ENCODE results near the gene FAM131B. TPM values are rescaled to one million over a fixed set of nuclear protein-coding genes. Genes with fewer than 3 reads are reported as not detected.
"Not testable (repeated sequence)": the region's sequence is repeated elsewhere in the genome, so short reads cannot be mapped to it uniquely, and the experiment has no call there.

Gene FAM131B
- total RNA-seq, 2 donors from 2014 or later = 2.9 TPM

DNA sequence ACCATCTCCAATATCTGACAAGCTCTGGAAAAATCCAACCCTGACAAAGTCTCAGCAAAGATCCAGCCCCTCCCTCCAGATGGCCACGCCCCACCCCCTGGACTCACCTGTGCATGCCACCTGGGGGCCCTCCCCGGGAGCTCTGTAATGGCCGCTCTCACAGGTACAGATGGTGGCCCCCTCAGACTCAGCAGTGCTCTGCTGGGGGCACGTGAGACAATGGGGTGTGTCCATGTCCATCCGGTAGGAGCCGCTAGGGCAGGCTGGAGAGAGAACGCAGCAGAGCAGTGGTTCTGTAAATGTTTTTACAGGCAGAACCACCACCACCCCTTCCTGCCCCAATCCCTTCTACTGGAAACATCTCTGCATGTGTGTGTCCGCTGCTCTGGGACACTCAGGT is 36.6 kb upstream of the FAM131B start:
- Mint-ChIP-seq H3K9me3 (no peaks in the 10 kb centered on the region), H3K4me3 (no peak overlapping the region), H3K27ac (no peak overlapping the region), H3K4me1 (ENCODE audit: low read depth in 2 of 2) (peaks cover 8 to 12% of the 10 kb centered on the region in 2 donors), H3K27me3 (no peaks in the 10 kb centered on the region), H3K36me3 (no peaks in the 10 kb centered on the region)
- ATAC-seq (no peak), DNase-seq (ENCODE audit: low spot score) (no peak)

DNA sequence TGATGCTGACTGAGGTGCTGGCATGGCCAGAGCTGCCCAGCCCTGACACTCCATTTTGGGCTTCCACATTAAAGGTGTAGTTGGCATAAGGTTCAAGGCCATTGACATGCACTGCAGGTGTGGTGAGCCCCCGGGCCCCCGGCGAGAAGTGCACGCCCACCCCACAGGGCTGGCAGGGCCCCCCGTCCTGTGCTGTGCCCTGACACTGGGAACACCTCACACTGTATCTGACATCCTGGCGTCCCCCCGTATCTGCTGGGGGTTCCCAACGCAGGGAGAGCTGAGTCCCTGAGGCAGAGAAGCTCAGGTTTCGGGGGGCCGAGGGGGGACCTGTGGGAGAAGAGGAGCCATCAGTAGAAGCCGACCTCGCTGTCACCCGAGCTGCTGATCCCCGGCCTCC is 36.1 kb upstream of the FAM131B start:
- DNase-seq (ENCODE audit: low spot score) (no peak), ATAC-seq (no peak)
- Mint-ChIP-seq H3K9me3 (no peaks in the 10 kb centered on the region), H3K27me3 (no peaks in the 10 kb centered on the region), H3K4me1 (ENCODE audit: low read depth in 2 of 2) (peaks cover 8 to 17% of the 10 kb centered on the region in 2 donors), H3K4me3 (no peak overlapping the region), H3K36me3 (no peaks in the 10 kb centered on the region), H3K27ac (no peak overlapping the region)

DNA sequence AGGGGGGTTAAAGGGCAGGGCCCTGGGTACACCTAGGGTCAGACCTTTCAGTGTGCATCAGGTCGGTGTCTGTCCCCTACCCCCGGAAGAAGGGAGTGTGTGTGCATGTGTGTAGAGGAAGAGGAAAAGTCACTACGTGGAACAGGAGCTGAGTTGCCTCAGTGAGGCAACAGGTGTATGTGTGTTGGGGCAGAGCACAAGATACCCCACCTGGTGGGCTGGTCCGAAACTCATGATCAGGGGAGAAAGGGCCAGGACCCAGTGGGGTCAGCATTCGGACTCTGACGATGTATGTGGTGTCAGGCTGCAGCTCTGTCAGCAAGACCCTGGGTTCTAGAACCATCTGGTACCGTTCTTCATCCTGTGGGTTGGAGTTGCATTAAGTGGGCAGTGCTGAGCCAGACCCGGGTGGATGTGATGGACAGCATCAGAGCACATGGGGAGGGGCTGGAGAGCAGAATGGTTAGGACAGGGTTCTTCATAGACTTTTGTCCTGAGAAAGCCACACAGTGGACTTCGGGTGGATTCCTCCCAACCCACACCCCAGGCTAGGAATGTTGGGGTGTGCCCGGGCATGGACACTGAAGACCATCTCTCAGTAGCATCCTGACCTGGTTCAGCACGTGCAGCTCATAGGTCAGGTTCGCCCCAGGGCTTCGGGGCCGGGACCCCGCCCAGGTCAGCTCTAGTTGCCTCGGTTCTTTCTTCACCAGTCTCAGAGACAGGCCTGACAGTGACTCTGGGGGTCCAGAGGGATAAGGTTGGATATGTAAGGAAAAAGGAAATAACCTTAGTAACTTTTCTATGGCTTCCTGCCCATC is 35.4 kb upstream of the FAM131B start:
- no peak overlapping the region for H3K4me3 Mint-ChIP-seq
- DNase-seq (ENCODE audit: low spot score) = no peak

DNA sequence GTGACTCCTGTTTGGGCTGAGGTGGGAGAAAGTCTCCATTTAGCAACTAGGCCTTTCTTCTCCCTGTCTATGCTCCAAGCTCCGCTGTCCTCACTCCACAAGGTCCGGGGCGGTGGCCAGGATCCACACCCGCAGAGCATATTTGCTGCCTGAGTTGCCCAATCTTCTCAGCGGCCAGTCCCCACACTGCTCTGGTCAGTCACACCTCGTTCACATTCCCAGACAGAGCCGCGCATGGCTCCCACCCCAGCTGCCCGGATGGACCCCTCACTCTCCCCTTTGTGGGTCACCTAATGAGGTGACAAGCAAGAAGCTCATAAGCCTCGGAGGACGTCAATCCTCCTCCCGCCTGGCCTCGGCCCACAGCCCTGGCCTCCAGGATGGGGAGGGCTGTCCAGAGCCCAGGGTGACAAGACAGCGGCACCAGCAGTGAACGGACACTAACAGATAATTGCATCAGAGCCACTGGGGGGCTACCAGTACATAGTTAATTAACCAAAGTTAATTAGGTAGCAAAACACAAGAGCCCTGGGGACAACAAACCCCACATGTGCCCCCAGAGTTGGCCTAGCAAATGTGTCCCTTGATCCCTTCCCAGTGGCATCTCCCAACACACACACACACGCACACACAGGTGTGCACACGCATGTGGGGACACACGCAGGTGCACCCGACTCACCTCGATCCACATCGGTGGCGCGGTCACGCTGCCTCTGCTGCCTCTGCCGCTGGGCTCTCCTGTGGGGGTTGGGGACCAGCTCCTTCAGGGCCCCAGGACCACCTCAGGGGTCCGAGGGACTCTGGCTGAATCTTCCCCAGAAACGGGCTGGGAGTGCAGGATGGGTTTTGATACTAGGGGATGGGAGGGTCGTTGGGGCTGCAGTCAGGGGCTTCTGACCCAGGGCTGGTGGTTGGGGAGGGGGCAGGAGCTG is 34.4 kb upstream of the FAM131B start:
- Mint-ChIP-seq H3K4me1 (ENCODE audit: low read depth in 2 of 2) (peaks cover 8 to 18% of the 10 kb centered on the region in 2 donors), H3K4me3 (no peak overlapping the region), H3K9me3 (no peaks in the 10 kb centered on the region), H3K27me3 (no peaks in the 10 kb centered on the region), H3K27ac (no peak overlapping the region), H3K36me3 (no peaks in the 10 kb centered on the region)
- DNase-seq (ENCODE audit: low spot score) = no peak
- no peak for ATAC-seq

More for the DNA sequence above, 35.4 kb upstream of the FAM131B start:
- H3K9me3 Mint-ChIP-seq = no peaks in the 10 kb centered on the region
- no peak for ATAC-seq
- peaks cover 8 to 18% of the 10 kb centered on the region in 2 donors for H3K4me1 Mint-ChIP-seq (ENCODE audit: low read depth in 2 of 2)
- H3K27ac Mint-ChIP-seq = no peak overlapping the region
- no peaks in the 10 kb centered on the region for H3K36me3 Mint-ChIP-seq
- H3K27me3 Mint-ChIP-seq = no peaks in the 10 kb centered on the region

DNA sequence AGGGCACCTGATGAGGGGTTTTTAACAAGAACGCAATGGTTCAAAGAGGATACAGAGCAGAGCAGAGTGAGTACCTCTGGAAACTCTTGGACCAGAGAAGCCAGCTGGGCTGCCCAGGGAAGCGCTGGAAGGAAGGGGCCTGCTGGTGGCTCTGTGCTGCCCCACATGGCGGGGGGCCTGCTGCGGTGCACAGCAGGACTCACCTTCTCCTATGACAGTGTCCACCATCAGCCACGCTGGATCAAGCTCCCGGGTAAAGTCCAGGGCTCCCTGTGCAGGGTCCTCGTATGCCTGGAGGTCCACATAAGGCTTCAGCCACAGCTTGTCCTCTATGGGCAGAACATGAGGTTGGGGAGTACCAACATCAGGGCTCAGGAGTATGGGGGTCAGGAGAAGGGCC is 33.7 kb upstream of the FAM131B start:
- Mint-ChIP-seq H3K4me1 (ENCODE audit: low read depth in 2 of 2) (peaks cover 8 to 18% of the 10 kb centered on the region in 2 donors), H3K36me3 (no peaks in the 10 kb centered on the region), H3K27me3 (no peaks in the 10 kb centered on the region), H3K27ac (no peak overlapping the region), H3K4me3 (no peak overlapping the region), H3K9me3 (no peaks in the 10 kb centered on the region)
- DNase-seq (ENCODE audit: low spot score) (no peak), ATAC-seq (no peak)

DNA sequence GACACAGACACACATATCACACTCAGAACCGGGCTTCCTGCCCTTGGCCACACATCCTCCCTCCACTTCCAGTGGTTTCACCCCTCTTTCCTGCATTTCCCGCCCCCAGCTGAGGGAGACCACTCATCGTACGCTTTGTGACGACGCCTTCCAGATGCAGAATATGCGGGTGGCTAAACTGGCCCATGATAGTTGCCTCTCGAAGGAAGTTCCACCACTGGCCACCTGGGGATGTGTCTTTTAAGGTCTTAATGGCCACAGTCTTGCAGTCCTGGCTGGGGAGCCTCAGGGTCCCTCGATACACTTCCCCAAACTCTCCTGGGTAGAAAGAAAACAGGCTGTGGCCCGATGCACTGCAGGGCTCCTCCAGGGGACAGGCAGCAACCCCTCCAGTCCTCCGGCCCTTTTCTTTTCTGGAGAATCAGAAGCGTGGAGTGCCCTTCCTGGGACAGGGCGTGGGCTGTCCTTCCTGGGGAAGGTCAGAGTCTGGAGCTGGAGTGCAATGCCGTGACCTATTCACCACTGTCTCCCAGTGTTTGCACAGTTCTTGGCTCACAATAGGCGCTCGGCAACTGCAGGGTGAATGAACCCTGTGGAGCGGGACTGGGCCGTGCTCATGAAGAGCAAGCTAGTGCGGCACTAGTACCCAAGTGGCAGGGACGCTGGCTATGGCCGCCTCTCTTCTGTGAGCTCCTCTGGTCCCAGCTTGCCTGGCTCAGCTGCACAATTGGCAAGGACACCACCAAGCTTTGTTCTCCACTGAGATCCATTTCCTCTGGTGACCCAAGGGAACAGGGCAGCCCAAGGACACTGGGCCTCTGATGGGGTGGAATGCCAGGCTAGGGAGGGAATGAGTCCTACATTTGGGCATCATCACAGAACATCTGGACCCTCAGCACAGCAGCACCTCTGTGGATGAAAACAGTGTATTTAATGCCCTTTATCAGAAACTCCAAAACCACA is 33.0 kb upstream of the FAM131B start:
- peaks cover 8 to 18% of the 10 kb centered on the region in 2 donors for H3K4me1 Mint-ChIP-seq (ENCODE audit: low read depth in 2 of 2)
- peak; percentile 13 for DNase-seq (ENCODE audit: low spot score)
- H3K4me3 Mint-ChIP-seq = no peak overlapping the region
- no peaks in the 10 kb centered on the region for H3K36me3 Mint-ChIP-seq
- H3K27me3 Mint-ChIP-seq = no peaks in the 10 kb centered on the region
- H3K27ac Mint-ChIP-seq = peak overlapping the region in 1 of 2 donors; percentile 18
- H3K9me3 Mint-ChIP-seq = no peaks in the 10 kb centered on the region
- ATAC-seq = no peak

DNA sequence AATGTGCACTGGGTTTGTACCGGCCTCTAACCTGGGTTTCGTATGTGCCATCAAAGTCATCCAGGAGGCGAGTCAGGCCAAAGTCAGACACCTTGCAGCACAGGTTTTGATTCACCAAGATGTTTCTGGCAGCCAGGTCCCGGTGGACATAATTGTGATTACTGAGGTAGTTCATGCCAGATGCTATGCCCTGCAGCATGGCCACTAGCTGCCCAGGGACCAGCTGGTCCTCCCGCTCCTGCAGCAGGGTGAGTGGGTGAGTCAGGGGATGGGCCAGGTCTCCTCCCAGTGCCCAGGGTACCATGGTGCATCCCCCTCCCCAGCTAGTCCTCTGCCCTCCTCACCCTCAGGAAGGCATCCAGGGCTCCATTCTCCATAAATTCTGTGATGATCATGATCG is 32.3 kb upstream of the FAM131B start:
- H3K9me3 Mint-ChIP-seq = no peaks in the 10 kb centered on the region
- no peak overlapping the region for H3K4me3 Mint-ChIP-seq
- no peak for DNase-seq (ENCODE audit: low spot score)
- no peaks in the 10 kb centered on the region for H3K36me3 Mint-ChIP-seq
- peak overlapping the region in 1 of 2 donors; percentile 18 for H3K27ac Mint-ChIP-seq
- no peak for ATAC-seq
- H3K4me1 Mint-ChIP-seq (ENCODE audit: low read depth in 2 of 2) = peaks cover 14 to 22% of the 10 kb centered on the region in 2 donors
- no peaks in the 10 kb centered on the region for H3K27me3 Mint-ChIP-seq

DNA sequence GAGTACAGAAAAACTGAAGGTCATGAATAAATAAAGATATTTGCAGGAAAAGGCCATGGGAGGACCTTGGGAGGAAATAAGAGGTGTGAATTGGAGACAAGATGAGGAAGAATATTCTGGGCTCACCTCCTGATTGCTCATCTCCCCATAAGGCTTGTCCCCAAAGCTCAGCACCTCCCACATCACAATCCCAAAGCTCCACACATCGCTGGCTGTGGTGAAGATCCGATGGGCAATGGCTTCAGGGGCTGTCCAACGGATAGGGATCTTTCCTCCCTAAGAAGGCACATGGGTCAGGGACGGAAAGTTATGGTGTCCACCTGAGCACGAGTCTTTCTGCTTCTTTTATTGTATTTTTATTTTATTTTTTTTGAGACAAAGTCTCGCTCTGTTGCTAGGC is 31.6 kb upstream of the FAM131B start:
- no peak overlapping the region for H3K27ac Mint-ChIP-seq
- H3K4me1 Mint-ChIP-seq (ENCODE audit: low read depth in 2 of 2) = peaks cover 14 to 27% of the 10 kb centered on the region in 2 donors
- no peak for ATAC-seq
- no peaks in the 10 kb centered on the region for H3K9me3 Mint-ChIP-seq
- no peak for DNase-seq (ENCODE audit: low spot score)
- no peak overlapping the region for H3K4me3 Mint-ChIP-seq
- no peaks in the 10 kb centered on the region for H3K27me3 Mint-ChIP-seq
- H3K36me3 Mint-ChIP-seq = no peaks in the 10 kb centered on the region

DNA sequence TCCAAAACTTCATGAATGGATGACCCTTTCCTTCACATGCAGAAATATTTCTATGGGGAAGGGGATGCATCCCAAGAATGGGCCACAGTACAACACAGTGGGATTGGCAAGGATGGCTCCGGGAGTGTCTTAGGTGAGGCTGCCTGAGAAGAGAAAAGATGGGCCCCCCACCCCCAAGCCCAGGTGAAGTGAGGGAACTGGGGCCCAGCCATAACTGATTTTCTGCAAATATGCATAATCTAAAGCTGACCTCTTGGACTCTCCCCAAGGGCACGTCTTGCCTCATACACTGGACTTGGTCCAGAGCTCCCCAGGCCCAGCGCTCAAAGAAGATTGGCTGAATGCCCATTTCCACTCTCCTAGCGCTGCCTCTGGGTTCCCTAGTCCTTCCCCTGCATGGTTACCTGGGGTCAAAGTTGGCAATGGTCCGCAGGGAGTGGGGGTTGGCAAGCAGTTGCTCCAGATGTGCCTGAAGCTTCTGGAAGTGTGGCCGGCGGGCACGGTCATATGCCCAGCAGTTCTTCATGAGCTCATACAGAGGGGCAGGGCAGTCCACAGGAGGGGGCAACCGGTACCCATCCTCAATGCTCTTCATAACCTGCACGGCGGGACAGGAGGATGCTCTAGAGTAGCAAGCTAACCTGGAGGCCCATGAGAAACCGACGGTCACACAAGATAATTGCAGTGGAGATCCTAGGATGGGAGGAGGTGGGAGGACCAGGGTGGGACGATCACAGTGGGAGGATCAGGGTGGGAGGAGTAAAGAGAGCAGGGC is 30.9 kb upstream of the FAM131B start:
- Mint-ChIP-seq H3K36me3 (no peaks in the 10 kb centered on the region), H3K27ac (no peak overlapping the region), H3K9me3 (no peaks in the 10 kb centered on the region), H3K4me3 (no peak overlapping the region), H3K27me3 (no peaks in the 10 kb centered on the region), H3K4me1 (ENCODE audit: low read depth in 2 of 2) (peaks cover 14 to 27% of the 10 kb centered on the region in 2 donors)
- no peak for DNase-seq (ENCODE audit: low spot score)
- ATAC-seq = no peak

DNA sequence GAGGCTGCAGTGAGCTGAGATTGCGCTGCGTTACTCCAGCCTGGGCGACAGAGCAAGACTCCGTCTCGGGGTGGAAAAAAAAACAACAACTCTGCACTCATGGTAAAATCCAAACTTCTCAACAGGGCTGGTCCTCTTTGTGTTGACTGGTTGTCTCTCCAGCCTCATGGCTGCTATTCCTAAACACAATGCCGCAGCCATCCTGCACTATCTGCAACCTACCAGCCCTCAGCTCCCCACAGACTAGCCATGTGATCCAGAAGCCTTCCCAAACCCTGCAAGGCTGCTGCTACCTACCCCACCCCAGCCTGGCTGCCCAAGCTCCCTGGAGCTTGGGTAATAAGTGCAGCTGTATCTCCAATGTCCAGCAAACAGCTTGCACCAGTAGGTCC is 30.4 kb upstream of the FAM131B start:
- H3K4me3 Mint-ChIP-seq = no peak overlapping the region
- no peak for DNase-seq (ENCODE audit: low spot score)
- no peaks in the 10 kb centered on the region for H3K9me3 Mint-ChIP-seq
- no peak for ATAC-seq
- H3K27me3 Mint-ChIP-seq = no peaks in the 10 kb centered on the region
- peaks cover 14 to 27% of the 10 kb centered on the region in 2 donors for H3K4me1 Mint-ChIP-seq (ENCODE audit: low read depth in 2 of 2)
- H3K27ac Mint-ChIP-seq = no peak overlapping the region
- no peaks in the 10 kb centered on the region for H3K36me3 Mint-ChIP-seq

DNA sequence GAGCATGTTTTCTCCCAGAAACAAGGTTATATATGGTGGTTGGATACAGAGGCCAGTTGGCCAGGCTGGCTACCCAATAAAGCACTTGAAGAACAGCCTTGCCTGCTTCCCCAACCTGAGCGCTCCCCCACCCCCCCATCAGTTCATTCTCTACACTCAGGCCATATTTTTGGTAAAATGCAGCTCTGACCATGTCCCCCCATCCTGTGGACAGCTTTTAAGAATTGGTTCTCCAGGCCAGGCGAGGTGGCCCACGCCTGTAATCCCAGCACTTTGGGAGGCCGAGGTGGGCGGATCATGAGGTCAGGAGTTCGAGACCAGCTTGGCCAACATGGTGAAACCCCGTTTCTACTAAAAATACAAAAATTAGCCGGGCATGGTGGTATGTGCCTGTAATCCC is 29.9 kb upstream of the FAM131B start:
- H3K4me1 Mint-ChIP-seq (ENCODE audit: low read depth in 2 of 2) = peaks cover 14 to 25% of the 10 kb centered on the region in 2 donors
- not testable (repeated sequence) for H3K4me3 Mint-ChIP-seq; DNase-seq (ENCODE audit: low spot score); ATAC-seq; H3K9me3 Mint-ChIP-seq; H3K36me3 Mint-ChIP-seq; H3K27ac Mint-ChIP-seq; H3K27me3 Mint-ChIP-seq

DNA sequence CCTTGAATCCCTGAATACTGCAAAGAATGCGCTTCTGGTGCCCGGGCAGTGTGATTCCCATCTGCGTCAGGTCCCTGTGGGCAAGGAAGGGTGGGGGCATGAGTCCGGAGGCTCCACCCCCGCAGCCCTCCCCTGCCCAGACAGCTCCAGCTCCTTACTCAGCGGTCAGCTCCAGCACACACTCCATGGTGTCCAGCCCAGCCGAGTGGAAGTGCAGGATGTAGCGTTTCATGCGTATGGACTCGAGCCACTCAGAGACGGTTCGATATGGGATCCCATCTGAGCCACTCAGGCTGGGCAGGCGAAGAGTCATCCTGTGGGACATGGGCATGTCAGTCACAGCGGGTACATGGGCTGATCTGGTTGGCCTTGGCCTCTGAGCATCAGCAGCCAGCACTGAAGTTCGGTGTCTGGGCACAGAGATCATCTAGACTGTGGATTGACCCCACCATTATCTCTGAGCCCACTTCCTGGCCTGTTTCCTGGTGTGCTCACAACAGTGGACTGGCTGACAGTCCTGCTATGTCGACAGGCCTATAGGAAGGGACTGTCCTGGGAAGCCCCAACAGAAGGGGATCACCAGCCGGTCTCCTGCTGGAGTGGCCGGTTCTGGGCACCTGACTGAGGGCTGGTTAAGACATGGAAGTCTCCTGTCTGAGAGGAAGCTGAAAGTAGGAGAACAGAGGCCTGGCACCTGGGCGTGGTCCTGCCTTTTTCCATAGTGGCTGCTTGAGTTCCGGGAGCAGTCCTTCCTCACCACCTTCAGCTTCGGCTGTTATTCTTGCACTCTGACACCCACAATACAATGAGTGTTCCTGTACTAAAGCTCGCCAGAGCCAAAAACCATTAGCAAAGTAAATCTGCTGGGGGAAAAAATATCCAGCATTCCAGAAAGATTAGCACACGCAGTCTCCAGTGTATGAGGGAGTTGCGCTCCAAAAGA is 29.2 kb upstream of the FAM131B start:
- Mint-ChIP-seq H3K36me3 (no peaks in the 10 kb centered on the region), H3K27ac (no peak overlapping the region), H3K9me3 (no peaks in the 10 kb centered on the region)

More for the DNA sequence above, 29.2 kb upstream of the FAM131B start:
- DNase-seq (ENCODE audit: low spot score) = no peak
- Mint-ChIP-seq H3K4me3 (no peak overlapping the region), H3K27me3 (no peaks in the 10 kb centered on the region), H3K4me1 (ENCODE audit: low read depth in 2 of 2) (peaks cover 14 to 25% of the 10 kb centered on the region in 2 donors)
- ATAC-seq = peak in 1 of 2 donors; percentile 11

Measured in natural killer cell treated with Interleukin-12 subunit alpha and Interleukin-12 subunit beta and Interleukin-15 and Interleukin-18, amount 100 ng/mL, for 72 hours (primary cell).